ENCODE data around the gene EPHB2. TPM values are rescaled to one million over a fixed set of nuclear protein-coding genes. Genes with fewer than 3 reads are reported as not detected.

The EPHB2 gene
- total RNA-seq, 1 donor from 2014 or later = 21.4 TPM

GRCh38 chr1:22861764-22862440, 151.3 kb downstream of the EPHB2 start:
- no peak for DNase-seq

GRCh38 chr1:22862752-22863151, 152.1 kb downstream of the EPHB2 start:
- DNase-seq = no peak

GRCh38 chr1:22863766-22864165, 153.1 kb downstream of the EPHB2 start:
- no peak for DNase-seq

GRCh38 chr1:22864886-22865285, 154.2 kb downstream of the EPHB2 start:
- DNase-seq = no peak

GRCh38 chr1:22865736-22866135, 155.1 kb downstream of the EPHB2 start:
- DNase-seq = no peak

GRCh38 chr1:22866868-22867267, 156.2 kb downstream of the EPHB2 start:
- no peak for DNase-seq

GRCh38 chr1:22868331-22868730, 157.7 kb downstream of the EPHB2 start:
- DNase-seq = no peak

GRCh38 chr1:22869325-22869724, 158.7 kb downstream of the EPHB2 start:
- no peak for DNase-seq

- DNase-seq = peak; percentile 69
These were observed 159.7 kb downstream of the EPHB2 start for GRCh38 chr1:22870201-22870871.

GRCh38 chr1:22872981-22873664, 162.5 kb downstream of the EPHB2 start:
- DNase-seq = no peak

GRCh38 chr1:22874785-22875184, 164.1 kb downstream of the EPHB2 start:
- no peak for DNase-seq

GRCh38 chr1:22875241-22875640, 164.6 kb downstream of the EPHB2 start:
- peak; percentile 57 for DNase-seq

- peak; percentile 67 for DNase-seq
These were observed 165.2 kb downstream of the EPHB2 start for GRCh38 chr1:22875841-22876240.

GRCh38 chr1:22876359-22877111, 165.9 kb downstream of the EPHB2 start:
- DNase-seq = peak; percentile 86

- peak; percentile 51 for DNase-seq
These were observed 166.7 kb downstream of the EPHB2 start for GRCh38 chr1:22877112-22877915.

- no peak for DNase-seq
These were observed 167.3 kb downstream of the EPHB2 start for GRCh38 chr1:22877980-22878379.

GRCh38 chr1:22878626-22879025, 168.0 kb downstream of the EPHB2 start:
- DNase-seq = no peak

- no peak for DNase-seq
These were observed 168.8 kb downstream of the EPHB2 start for GRCh38 chr1:22879445-22879844.

GRCh38 chr1:22880174-22880601, 169.5 kb downstream of the EPHB2 start:
- DNase-seq = no peak

GRCh38 chr1:22883406-22883805, 172.8 kb downstream of the EPHB2 start:
- no peak for DNase-seq

- DNase-seq = no peak
These were observed 174.3 kb downstream of the EPHB2 start for GRCh38 chr1:22884806-22885530.
